AG09319 (cell line): ENCODE data around the gene NEURL1B.
"Not testable (repeated sequence)": the region's sequence is repeated elsewhere in the genome, so short reads cannot be mapped to it uniquely, and the experiment has no call there.

Experiments
- DNase-seq: peaks from one replicate; pipeline ENCODE4 v3.0.0-alpha.2; 2010; ENCODE audit warnings: low read depth; ENCODE audit errors: extremely low read depth
- CTCF ChIP-seq: IDR thresholded peaks from 2 replicates; pipeline ENCODE4 v1.5.1; 2011; ENCODE audit warnings: low read depth, mild to moderate bottlenecking, inconsistent platforms, low read length, moderate library complexity

Gene NEURL1B

GRCh38 chr5:172595596-172596455 is 45.2 kb upstream of the NEURL1B start:
- no peak for DNase-seq
- no peak for TF ChIP-seq CTCF

- no peak for DNase-seq
- TF ChIP-seq CTCF, result no peak
Measured at GRCh38 chr5:172596638-172597231, 44.3 kb upstream of the NEURL1B start.

GRCh38 chr5:172597755-172598155 is 43.3 kb upstream of the NEURL1B start:
- TF ChIP-seq CTCF, result no peak
- no peak for DNase-seq

- no peak for TF ChIP-seq CTCF
Measured at GRCh38 chr5:172598251-172599203, 42.5 kb upstream of the NEURL1B start.

GRCh38 chr5:172599204-172599567 is 41.9 kb upstream of the NEURL1B start:
- no peak for TF ChIP-seq CTCF
- no peak for DNase-seq

More at GRCh38 chr5:172598251-172599203, 42.5 kb upstream of the NEURL1B start:
- DNase-seq, result no peak

- no peak for TF ChIP-seq CTCF
- DNase-seq, result no peak
Measured at GRCh38 chr5:172600571-172600970, 40.5 kb upstream of the NEURL1B start.

- DNase-seq, result not testable (repeated sequence)
Measured at GRCh38 chr5:172601576-172601975, 39.5 kb upstream of the NEURL1B start.
